HCT116 (cell line): Measurements from ENCODE around the gene C6orf132. TPM values are rescaled to one million over a fixed set of nuclear protein-coding genes. Genes with fewer than 3 reads are reported as not detected.

ENCODE experiments used
- ATAC-seq: fragments of 200-7000 bp; cut with Tn5 transposase; 2 replicates; pipeline ENCODE4 v1.9.1; 2020; ENCODE audit warnings: mild to moderate bottlenecking, moderate library complexity
- BruUV-seq: library from RNA; stranded (reverse); fragments of 400-500 nt; replicated peaks from 2 replicates; lab custom pipeline; 2021; lab: Mats Ljungman, UMichigan
- CTCF ChIA-PET: fragments of 300-600 bp; sonication (Branson Sonifier 250); formaldehyde crosslinking; loops from one replicate; lab custom pipeline; 2021; ENCODE audit warnings: antibody characterized with exemption; lab: Charles Lee
- POLR2A ChIA-PET: fragments of 300-600, 350-600 bp; sonication (Branson Sonifier 250); formaldehyde crosslinking; loops from one replicate; lab custom pipeline; 2021; ENCODE audit warnings: antibody characterized with exemption; lab: Charles Lee
- RAD21 ChIA-PET, 2 experiments: fragments of 300-600 bp; sonication (Branson Sonifier 250); formaldehyde crosslinking; loops; one replicate each; lab custom pipeline; 2023; ENCODE audit warnings: low total read pairs in 2 of 2; ENCODE audit not compliant: uncharacterized antibody in 2 of 2, unreplicated experiment in 2 of 2, low non-redundant PET in 1 of 2; lab: Charles Lee
- DNase-seq: peaks from one replicate; pipeline ENCODE4 v3.0.0-alpha.2; 2010; ENCODE audit warnings: low read depth, low spot score
- H2AFZ ChIP-seq: fragments of 200-600 bp; shearing (Covaris generic), sonication (generic); 2 replicates; pipeline ENCODE4 v1.6.1; 2017; ENCODE audit warnings: low read depth, mixed run types, mixed read lengths, antibody characterized with exemption, low read length; ENCODE audit not compliant: poor library complexity, severe bottlenecking
- H3K27ac ChIP-seq: 2 replicates; pipeline ENCODE4 v1.5.1; 2012; ENCODE audit warnings: low read depth, low read length
- H3K27me3 ChIP-seq: fragments of 200-600 bp; sonication (generic); 2 replicates; pipeline ENCODE4 v1.6.1; 2016; ENCODE audit warnings: mixed run types, low read length, mixed read lengths; ENCODE audit not compliant: insufficient read depth
- H3K36me3 ChIP-seq, 2 experiments: fragments of 200-500 bp in 1 of 2; fragments of 200-600 bp in 1 of 2; sonication (Bioruptor generic) in 1 of 2; sonication (generic) in 1 of 2; 2 replicates each; pipeline versions ENCODE4 v1.5.1 to v1.6.1; 2014 to 2016; ENCODE audit warnings: low read length in 2 of 2, inconsistent platforms in 1 of 2, mixed read lengths in 1 of 2, mixed run types in 1 of 2; ENCODE audit not compliant: insufficient read depth in 2 of 2, control insufficient read depth in 1 of 2
- H3K4me1 ChIP-seq, 2 experiments: fragments of 200-600 bp in 1 of 2; sonication (generic) in 1 of 2; 2 replicates each; pipeline versions ENCODE4 v1.5.1 to v1.6.1; 2012 to 2017; ENCODE audit warnings: low read length in 2 of 2, inconsistent platforms in 1 of 2, mild to moderate bottlenecking in 1 of 2, mixed read lengths in 1 of 2, mixed run types in 1 of 2, moderate library complexity in 1 of 2; ENCODE audit not compliant: insufficient read depth in 2 of 2, control insufficient read depth in 1 of 2
- H3K4me2 ChIP-seq: fragments of 200-600 bp; sonication (generic); 2 replicates; pipeline ENCODE4 v1.6.1; 2017; ENCODE audit warnings: mixed run types, low read length, mixed read lengths
- H3K4me3 ChIP-seq, 2 experiments: fragments of 200-600 bp in 1 of 2; sonication (generic) in 1 of 2; replicated peaks in 1 of 2; 2 replicates each; pipeline ENCODE4 v1.5.1; 2011 to 2016; ENCODE audit warnings: low read length in 2 of 2, control low read depth in 1 of 2, low read depth in 1 of 2, mild to moderate bottlenecking in 1 of 2, mixed read lengths in 1 of 2, mixed run types in 1 of 2
- H3K79me2 ChIP-seq: fragments of 200-600 bp; sonication (generic); 2 replicates; pipeline ENCODE4 v1.6.1; 2017; ENCODE audit warnings: mild to moderate bottlenecking, mixed run types, low read length, moderate library complexity, mixed read lengths; ENCODE audit not compliant: insufficient read depth
- H3K9ac ChIP-seq: fragments of 200-600 bp; sonication (generic); 2 replicates; pipeline ENCODE4 v1.6.1; 2016; ENCODE audit warnings: low read length, mixed read lengths
- H3K9me2 ChIP-seq: fragments of 200-600 bp; sonication (generic), shearing (Covaris generic); 2 replicates; pipeline ENCODE4 v1.6.1; 2017; ENCODE audit warnings: mixed run types, mild to moderate bottlenecking, moderate library complexity; ENCODE audit not compliant: insufficient read depth
- H3K9me3 ChIP-seq, 2 experiments: fragments of 200-500 bp in 1 of 2; fragments of 200-600 bp in 1 of 2; sonication (Bioruptor generic) in 1 of 2; sonication (generic) in 1 of 2; 2 replicates each; pipeline ENCODE4 v1.6.1; 2014 to 2017; ENCODE audit warnings: low read length in 2 of 2, mixed read lengths in 2 of 2, inconsistent platforms in 1 of 2, low read depth in 1 of 2, mild to moderate bottlenecking in 1 of 2, mixed run types in 1 of 2, moderate library complexity in 1 of 2; ENCODE audit not compliant: control insufficient read depth in 1 of 2, insufficient read depth in 1 of 2
- H4K20me1 ChIP-seq: fragments of 200-600 bp; sonication (generic), shearing (Covaris generic); 2 replicates; pipeline ENCODE4 v1.6.1; 2017; ENCODE audit warnings: mixed run types, mild to moderate bottlenecking, moderate library complexity; ENCODE audit not compliant: insufficient read depth
- CEBPB ChIP-seq: IDR thresholded peaks from 2 replicates; pipeline ENCODE4 v1.6.1; 2012; ENCODE audit warnings: low read depth
- EGR1 ChIP-seq: IDR thresholded peaks from 2 replicates; pipeline ENCODE4 v1.6.1; 2012; ENCODE audit warnings: low read depth
- ELF1 ChIP-seq: IDR thresholded peaks from 2 replicates; pipeline ENCODE4 v1.6.1; 2012; ENCODE audit warnings: low read depth, borderline replicate concordance
- EZH2 ChIP-seq: fragments of 200-600 bp; sonication (generic); IDR thresholded peaks from 2 replicates; pipeline ENCODE4 v1.6.1; 2017; ENCODE audit warnings: antibody characterized with exemption, mixed run types
- FOSL1 ChIP-seq: IDR thresholded peaks from 2 replicates; pipeline ENCODE4 v1.6.1; 2012; ENCODE audit warnings: low read depth
- JUND ChIP-seq: IDR thresholded peaks from 2 replicates; pipeline ENCODE4 v1.6.1; 2012
- RAD21 ChIP-seq: IDR thresholded peaks from 2 replicates; pipeline ENCODE4 v1.6.1; 2012; ENCODE audit warnings: low read depth, mild to moderate bottlenecking
- SIN3A ChIP-seq: IDR thresholded peaks from 2 replicates; pipeline ENCODE4 v1.6.1; 2012; ENCODE audit warnings: low read depth
- SRF ChIP-seq: IDR thresholded peaks from 2 replicates; pipeline ENCODE4 v1.6.1; 2012; ENCODE audit warnings: low read depth
- ZBTB33 ChIP-seq: IDR thresholded peaks from 2 replicates; pipeline ENCODE4 v1.6.1; 2011; ENCODE audit warnings: mild to moderate bottlenecking, low read length, moderate library complexity; ENCODE audit not compliant: insufficient replicate concordance; ENCODE audit errors: extremely low read depth
- ZFX ChIP-seq: fragments of 450-650 bp; IDR thresholded peaks from 2 replicates; pipeline ENCODE4 v1.6.1; 2017
- ZNF274 ChIP-seq: fragments of 200-500 bp; sonication (Bioruptor generic); IDR thresholded peaks from 2 replicates; pipeline ENCODE4 v1.6.1; 2014; ENCODE audit warnings: mild to moderate bottlenecking, low read depth, low read length, inconsistent platforms
- intact Hi-C: fragments of 100-400 bp; cut with micrococcal nuclease; formaldehyde crosslinking; loops from 2 replicates; pipeline ENCODE4 v1.10.0; 2022
- total RNA-seq: library from RNA; stranded (reverse); gene quantifications from one replicate; pipeline ENCODE4 v1.2.1, GENCODE V29; 2021; ENCODE audit not compliant: unreplicated experiment
- TF ChIP-seq, protein P1 (sequence below): IDR thresholded peaks from 2 replicates; pipeline ENCODE4 v1.6.1; 2012; ENCODE audit warnings: low read depth
- TF ChIP-seq, protein P2 (sequence below), 3 experiments: fragments of 200-600 bp in 1 of 3; sonication (generic) in 1 of 3; IDR thresholded peaks in 2 of 3; conservative IDR thresholded peaks in 1 of 3; 2 replicates each; pipeline ENCODE4 v1.5.1; 2012 to 2017; ENCODE audit warnings: low read depth in 2 of 3, low read length in 2 of 3, antibody characterized with exemption in 1 of 3, borderline replicate concordance in 1 of 3, control low read depth in 1 of 3, mild to moderate bottlenecking in 1 of 3, mixed read lengths in 1 of 3, mixed run types in 1 of 3, moderate library complexity in 1 of 3; ENCODE audit not compliant: insufficient read depth in 1 of 3
- TF ChIP-seq, protein P3 (sequence below): IDR thresholded peaks from 2 replicates; pipeline ENCODE4 v1.6.1; 2012

The C6orf132 gene
- total RNA-seq, 1 experiment from 2014 or later, result 18.9 TPM

DNA sequence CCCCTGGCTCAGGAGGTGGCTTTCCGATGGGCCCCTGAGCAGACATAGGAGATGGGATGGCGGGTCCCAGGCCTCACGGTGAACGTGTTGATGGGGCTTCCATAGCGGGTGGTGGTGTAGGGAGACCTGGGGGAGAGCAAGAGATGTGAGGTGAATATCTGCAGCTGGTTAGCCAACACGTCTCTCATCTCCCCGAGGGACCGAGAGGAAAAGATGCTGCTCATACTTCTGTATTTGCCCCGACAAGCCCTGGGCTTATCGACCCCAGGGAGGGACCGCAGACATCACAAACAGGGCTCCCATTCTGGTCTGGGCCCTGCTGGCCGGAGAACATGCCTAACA is 38.7 kb downstream of the C6orf132 start (continued):
- TF ChIP-seq, protein P1, sequence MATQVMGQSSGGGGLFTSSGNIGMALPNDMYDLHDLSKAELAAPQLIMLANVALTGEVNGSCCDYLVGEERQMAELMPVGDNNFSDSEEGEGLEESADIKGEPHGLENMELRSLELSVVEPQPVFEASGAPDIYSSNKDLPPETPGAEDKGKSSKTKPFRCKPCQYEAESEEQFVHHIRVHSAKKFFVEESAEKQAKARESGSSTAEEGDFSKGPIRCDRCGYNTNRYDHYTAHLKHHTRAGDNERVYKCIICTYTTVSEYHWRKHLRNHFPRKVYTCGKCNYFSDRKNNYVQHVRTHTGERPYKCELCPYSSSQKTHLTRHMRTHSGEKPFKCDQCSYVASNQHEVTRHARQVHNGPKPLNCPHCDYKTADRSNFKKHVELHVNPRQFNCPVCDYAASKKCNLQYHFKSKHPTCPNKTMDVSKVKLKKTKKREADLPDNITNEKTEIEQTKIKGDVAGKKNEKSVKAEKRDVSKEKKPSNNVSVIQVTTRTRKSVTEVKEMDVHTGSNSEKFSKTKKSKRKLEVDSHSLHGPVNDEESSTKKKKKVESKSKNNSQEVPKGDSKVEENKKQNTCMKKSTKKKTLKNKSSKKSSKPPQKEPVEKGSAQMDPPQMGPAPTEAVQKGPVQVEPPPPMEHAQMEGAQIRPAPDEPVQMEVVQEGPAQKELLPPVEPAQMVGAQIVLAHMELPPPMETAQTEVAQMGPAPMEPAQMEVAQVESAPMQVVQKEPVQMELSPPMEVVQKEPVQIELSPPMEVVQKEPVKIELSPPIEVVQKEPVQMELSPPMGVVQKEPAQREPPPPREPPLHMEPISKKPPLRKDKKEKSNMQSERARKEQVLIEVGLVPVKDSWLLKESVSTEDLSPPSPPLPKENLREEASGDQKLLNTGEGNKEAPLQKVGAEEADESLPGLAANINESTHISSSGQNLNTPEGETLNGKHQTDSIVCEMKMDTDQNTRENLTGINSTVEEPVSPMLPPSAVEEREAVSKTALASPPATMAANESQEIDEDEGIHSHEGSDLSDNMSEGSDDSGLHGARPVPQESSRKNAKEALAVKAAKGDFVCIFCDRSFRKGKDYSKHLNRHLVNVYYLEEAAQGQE, result no peak
- no peak for TF ChIP-seq RAD21
- no peak for TF ChIP-seq ELF1
- no peak for TF ChIP-seq ZBTB33
- TF ChIP-seq FOSL1, result no peak
- TF ChIP-seq JUND, result no peak
- TF ChIP-seq ZFX, result no peak
- TF ChIP-seq ZNF274, result no peak

- no peaks in the 10 kb centered on the region for H3K27me3 ChIP-seq
- H3K27ac ChIP-seq, result no peak overlapping the region
- H3K4me1 ChIP-seq, result peaks cover 35 to 50% of the 10 kb centered on the region in 2 experiments
- no TSS peak for BruUV-seq
- TF ChIP-seq FOSL1 (no peak), EZH2 (no peak), JUND (no peak), CEBPB (no peak), SRF (no peak), ZNF274 (no peak), ELF1 (no peak), EGR1 (no peak), SIN3A (no peak)
- TF ChIP-seq, protein P2, sequence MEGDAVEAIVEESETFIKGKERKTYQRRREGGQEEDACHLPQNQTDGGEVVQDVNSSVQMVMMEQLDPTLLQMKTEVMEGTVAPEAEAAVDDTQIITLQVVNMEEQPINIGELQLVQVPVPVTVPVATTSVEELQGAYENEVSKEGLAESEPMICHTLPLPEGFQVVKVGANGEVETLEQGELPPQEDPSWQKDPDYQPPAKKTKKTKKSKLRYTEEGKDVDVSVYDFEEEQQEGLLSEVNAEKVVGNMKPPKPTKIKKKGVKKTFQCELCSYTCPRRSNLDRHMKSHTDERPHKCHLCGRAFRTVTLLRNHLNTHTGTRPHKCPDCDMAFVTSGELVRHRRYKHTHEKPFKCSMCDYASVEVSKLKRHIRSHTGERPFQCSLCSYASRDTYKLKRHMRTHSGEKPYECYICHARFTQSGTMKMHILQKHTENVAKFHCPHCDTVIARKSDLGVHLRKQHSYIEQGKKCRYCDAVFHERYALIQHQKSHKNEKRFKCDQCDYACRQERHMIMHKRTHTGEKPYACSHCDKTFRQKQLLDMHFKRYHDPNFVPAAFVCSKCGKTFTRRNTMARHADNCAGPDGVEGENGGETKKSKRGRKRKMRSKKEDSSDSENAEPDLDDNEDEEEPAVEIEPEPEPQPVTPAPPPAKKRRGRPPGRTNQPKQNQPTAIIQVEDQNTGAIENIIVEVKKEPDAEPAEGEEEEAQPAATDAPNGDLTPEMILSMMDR (IDR thresholded peaks at IDR 0.05 in 2 of 3, conservative IDR thresholded peaks at IDR 0.05 in 1 of 3; ENCODE audit: borderline replicate concordance in 1 of 3, insufficient read depth in 1 of 3, low read depth in 2 of 3, low read length in 2 of 3), result no peak
- TF ChIP-seq, protein P3, sequence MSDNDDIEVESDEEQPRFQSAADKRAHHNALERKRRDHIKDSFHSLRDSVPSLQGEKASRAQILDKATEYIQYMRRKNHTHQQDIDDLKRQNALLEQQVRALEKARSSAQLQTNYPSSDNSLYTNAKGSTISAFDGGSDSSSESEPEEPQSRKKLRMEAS, result no peak
- TF ChIP-seq, all 23 proteins: peak for 0
- no peak for ATAC-seq
- Histone ChIP-seq H3K4me2 (no peak overlapping the region), H3K9me2 (no peaks in the 10 kb centered on the region), H3K9me3 (no peaks in the 10 kb centered on the region), H3K9ac (no peak overlapping the region), H2AFZ (no peak overlapping the region), H4K20me1 (no peaks in the 10 kb centered on the region), H3K4me3 (no peak overlapping the region), H3K36me3 (peaks cover 3 to 11% of the 10 kb centered on the region in 2 experiments; a peak in 2 of 4 replicates), H3K79me2 (no peaks in the 10 kb centered on the region)
- intact Hi-C loops, result loop anchor here (5.0 kb wide), 1 partner anchor 39 kb away; the partner anchor contains the start of gene C6orf132
- RAD21 ChIA-PET, result no interaction called here
- no peak for DNase-seq
- POLR2A ChIA-PET, result no interaction called here
- CTCF ChIA-PET, result no interaction called here
These were observed 39.2 kb downstream of the C6orf132 start for GRCh38 chr6:42103216-42103615.
